NOMO-1 treated with DMSO at 0.1 percent for 48 hours (cell line): Measurements from ENCODE around the gene CITED1.
"Not testable (repeated sequence)": the region's sequence is repeated elsewhere in the genome, so short reads cannot be mapped to it uniquely, and the experiment has no call there.

ENCODE experiments used
- DNase-seq: peaks from one replicate; lab custom pipeline; 2025; ENCODE audit not compliant: unreplicated experiment; lab: John Stamatoyannopoulos, UW

CITED1 gene

GRCh38 chrX:72305286-72306084 is at the start of gene CITED1:
TSS of gene CITED1 (minus strand) at chrX:72305914. CDS start at chrX:72302869, 3,045 bp downstream.
- DNase-seq: no peak

GRCh38 chrX:72352786-72353185 is 47.1 kb upstream of the CITED1 start:
- no peak for DNase-seq

- DNase-seq: no peak
Measured at GRCh38 chrX:72351606-72352334, 46.1 kb upstream of the CITED1 start.

- no peak for DNase-seq
Measured at GRCh38 chrX:72349190-72349589, 43.5 kb upstream of the CITED1 start.

- no peak for DNase-seq
Measured at GRCh38 chrX:72348247-72348979, 42.7 kb upstream of the CITED1 start.

- DNase-seq: no peak
Measured at GRCh38 chrX:72347366-72347765, 41.7 kb upstream of the CITED1 start.

GRCh38 chrX:72346302-72346949 is 40.7 kb upstream of the CITED1 start:
- no peak for DNase-seq

- no peak for DNase-seq
Measured at GRCh38 chrX:72340626-72341025, 34.9 kb upstream of the CITED1 start.

- DNase-seq: no peak
Measured at GRCh38 chrX:72340041-72340440, 34.3 kb upstream of the CITED1 start.

GRCh38 chrX:72330131-72330530 is 24.4 kb upstream of the CITED1 start:
- no peak for DNase-seq

GRCh38 chrX:72326605-72327300 is 21.0 kb upstream of the CITED1 start:
- no peak for DNase-seq

GRCh38 chrX:72319651-72320050 is 13.9 kb upstream of the CITED1 start:
- not testable (repeated sequence) for DNase-seq

GRCh38 chrX:72317139-72317538 is 11.4 kb upstream of the CITED1 start:
- DNase-seq: no peak

GRCh38 chrX:72316408-72317110 is 10.8 kb upstream of the CITED1 start:
- no peak for DNase-seq

GRCh38 chrX:72314881-72315280 is 9.2 kb upstream of the CITED1 start:
- DNase-seq: no peak

GRCh38 chrX:72313707-72314641 is 8.3 kb upstream of the CITED1 start:
- no peak for DNase-seq

GRCh38 chrX:72312311-72312940 is 6.7 kb upstream of the CITED1 start:
- DNase-seq: no peak

GRCh38 chrX:72309297-72310071 is 3.8 kb upstream of the CITED1 start:
- DNase-seq: no peak
